Ascending aorta (tissue), 2 donors: ENCODE results near the gene DNMT1. TPM values are rescaled to one million over a fixed set of nuclear protein-coding genes. Genes with fewer than 3 reads are reported as not detected.
A peak's percentile ranks its signal among the peaks of the same experiment; 100 is the strongest.

Source experiments
- DNase-seq, 2 donors: peaks; one replicate each; pipeline ENCODE4 v3.0.0-alpha.2; 2019; ENCODE audit warnings: low spot score in 2 of 2
- H3K27ac ChIP-seq, 2 donors: fragments of 200-600 bp; sonication (generic); one replicate each; pipeline ENCODE4 v1.5.1; 2016 to 2017; ENCODE audit warnings: mild to moderate bottlenecking in 1 of 2
- H3K27me3 ChIP-seq: fragments of 200-600 bp; sonication (generic); one replicate; pipeline ENCODE4 v1.5.1; 2017
- H3K36me3 ChIP-seq, 2 donors: fragments of 200-600 bp; sonication (generic); one replicate each; pipeline ENCODE4 v1.5.1; 2016
- H3K4me1 ChIP-seq, 2 donors: fragments of 200-600 bp; sonication (generic); one replicate each; pipeline ENCODE4 v1.5.1; 2016 to 2017; ENCODE audit warnings: mild to moderate bottlenecking in 1 of 2
- H3K4me3 ChIP-seq, 2 donors: fragments of 200-600 bp; sonication (generic); one replicate each; pipeline ENCODE4 v1.5.1; 2016 to 2017; ENCODE audit warnings: mild to moderate bottlenecking in 1 of 2
- H3K9me3 ChIP-seq, 2 donors: fragments of 200-600 bp; sonication (generic); one replicate each; pipeline ENCODE4 v1.5.1; 2016
- CTCF ChIP-seq, 3 experiments: fragments of 200-600 bp in 2 of 3; fragments of 450-650 bp in 1 of 3; sonication (generic) in 2 of 3; IDR thresholded peaks; one replicate each; pipeline ENCODE4 v1.5.1; 2016 to 2019; ENCODE audit warnings: antibody characterized with exemption in 3 of 3, mild to moderate bottlenecking in 1 of 3, moderate library complexity in 1 of 3
- intact Hi-C: fragments of 100-400 bp; cut with DNase I; formaldehyde crosslinking; loops from one replicate; pipeline ENCODE4 v1.15.1; 2023
- total RNA-seq: library from RNA; depleted of rRNA; stranded (reverse); fragments of >200 nt; gene quantifications from one replicate; pipeline ENCODE4 v1.1.0, GENCODE V29; 2016

DNMT1 gene
- total RNA-seq, 1 donor from 2014 or later, result 54.0 TPM

- Histone ChIP-seq H3K36me3 (peaks cover 40 to 43% of the 10 kb centered on the region in 2 donors), H3K27ac (peak overlapping the region; percentile 66 to 84), H3K4me3 (peak overlapping the region; percentile 75 to 99), H3K9me3 (no peaks in the 10 kb centered on the region), H3K27me3 (no peaks in the 10 kb centered on the region), H3K4me1 (peaks cover 15 to 27% of the 10 kb centered on the region in 2 donors)
- intact Hi-C loops, result loop anchor here (1.0 kb wide), 1 partner anchor 13 kb away; the partner anchor contains the start of gene PPAN
- no peak for TF ChIP-seq CTCF (IDR thresholded peaks at IDR 0.05)
- no peak for DNase-seq
These were observed 75.8 kb downstream of the DNMT1 start for GRCh38 chr19:10118960-10119359.

GRCh38 chr19:10116866-10117616, 77.7 kb downstream of the DNMT1 start:
- intact Hi-C loops, result no loop called here
- no peak overlapping the region for H3K27ac ChIP-seq
- H3K4me3 ChIP-seq, result no peak overlapping the region
- H3K9me3 ChIP-seq, result no peaks in the 10 kb centered on the region
- no peaks in the 10 kb centered on the region for H3K27me3 ChIP-seq
- no peak for TF ChIP-seq CTCF (IDR thresholded peaks at IDR 0.05)
- peaks cover 40 to 43% of the 10 kb centered on the region in 2 donors for H3K36me3 ChIP-seq
- peaks cover 15 to 24% of the 10 kb centered on the region in 2 donors for H3K4me1 ChIP-seq
- DNase-seq, result no peak

- TF ChIP-seq CTCF (IDR thresholded peaks at IDR 0.05), result no peak
- no peak overlapping the region for H3K4me3 ChIP-seq
- no peak for DNase-seq
- intact Hi-C loops, result no loop called here
- peaks cover 9 to 18% of the 10 kb centered on the region in 2 donors for H3K4me1 ChIP-seq
- no peak overlapping the region for H3K27ac ChIP-seq
- no peaks in the 10 kb centered on the region for H3K27me3 ChIP-seq
- H3K36me3 ChIP-seq, result peaks cover 40 to 46% of the 10 kb centered on the region in 2 donors
- H3K9me3 ChIP-seq, result no peaks in the 10 kb centered on the region
These were observed 78.5 kb downstream of the DNMT1 start for GRCh38 chr19:10116085-10116865.

- no peaks in the 10 kb centered on the region for H3K9me3 ChIP-seq
- DNase-seq, result no peak
- H3K36me3 ChIP-seq, result peaks cover 46 to 53% of the 10 kb centered on the region in 2 donors
- intact Hi-C loops, result no loop called here
- no peak for TF ChIP-seq CTCF (IDR thresholded peaks at IDR 0.05)
- peaks cover 5 to 12% of the 10 kb centered on the region in 2 donors for H3K4me1 ChIP-seq
- H3K4me3 ChIP-seq, result no peak overlapping the region
- H3K27me3 ChIP-seq, result no peaks in the 10 kb centered on the region
- no peak overlapping the region for H3K27ac ChIP-seq
These were observed 79.2 kb downstream of the DNMT1 start for GRCh38 chr19:10115392-10116084.

- TF ChIP-seq CTCF (IDR thresholded peaks at IDR 0.05), result no peak
- Histone ChIP-seq H3K9me3 (no peaks in the 10 kb centered on the region), H3K27me3 (no peaks in the 10 kb centered on the region), H3K4me1 (peaks cover 5% of the 10 kb centered on the region in 2 donors), H3K4me3 (no peak overlapping the region), H3K36me3 (peaks cover 53 to 60% of the 10 kb centered on the region in 2 donors), H3K27ac (no peak overlapping the region)
- DNase-seq, result no peak
- intact Hi-C loops, result no loop called here
These were observed 79.9 kb downstream of the DNMT1 start for GRCh38 chr19:10114651-10115391.
